ENCODE measurements around the gene ARFGEF2. TPM values are rescaled to one million over a fixed set of nuclear protein-coding genes. Genes with fewer than 3 reads are reported as not detected.

The ARFGEF2 gene
- total RNA-seq, 1 donor from 2014 or later, result 21.9 TPM

- H3K27ac ChIP-seq, result no peak overlapping the region
- intact Hi-C loops (cut with DNase I), result no loop called here
- no peak overlapping the region for H3K4me3 ChIP-seq
- TF ChIP-seq POLR2AphosphoS5 (IDR thresholded peaks at IDR 0.05; ENCODE audit: insufficient read depth in 1 of 2, low read depth in 1 of 2) (no peak), CTCF (IDR thresholded peaks at IDR 0.05) (no peak), POLR2A (IDR thresholded peaks at IDR 0.05) (no peak)
- no peaks in the 10 kb centered on the region for H3K9me3 ChIP-seq
- no peak for DNase-seq (ENCODE audit: extremely low spot score in 2 of 2)
- peaks cover 0 to 92% of the 10 kb centered on the region in 2 donors for H3K36me3 ChIP-seq
- no peaks in the 10 kb centered on the region for H3K27me3 ChIP-seq
- H3K4me1 ChIP-seq, result peaks cover 4% of the 10 kb centered on the region
Observed at GRCh38 chr20:48953653-48954052, 32.1 kb downstream of the ARFGEF2 start.

- peaks cover 0 to 81% of the 10 kb centered on the region in 2 donors for H3K36me3 ChIP-seq
- peaks cover 4% of the 10 kb centered on the region for H3K4me1 ChIP-seq
Observed at GRCh38 chr20:48956052-48956451, 34.5 kb downstream of the ARFGEF2 start.

GRCh38 chr20:48957053-48957481 lies 35.6 kb downstream of the ARFGEF2 start:
- no peaks in the 10 kb centered on the region for H3K9me3 ChIP-seq
- no peak overlapping the region for H3K4me3 ChIP-seq
- H3K36me3 ChIP-seq, result peaks cover 0 to 71% of the 10 kb centered on the region in 2 donors
- no peaks in the 10 kb centered on the region for H3K27me3 ChIP-seq
- H3K27ac ChIP-seq, result no peak overlapping the region
- no peak for DNase-seq (ENCODE audit: extremely low spot score in 2 of 2)
- H3K4me1 ChIP-seq, result peaks cover 4% of the 10 kb centered on the region
- TF ChIP-seq CTCF (IDR thresholded peaks at IDR 0.05) (no peak), POLR2A (IDR thresholded peaks at IDR 0.05) (no peak), POLR2AphosphoS5 (IDR thresholded peaks at IDR 0.05; ENCODE audit: insufficient read depth in 1 of 2, low read depth in 1 of 2) (no peak)
- intact Hi-C loops (cut with DNase I), result no loop called here

More at GRCh38 chr20:48956052-48956451, 34.5 kb downstream of the ARFGEF2 start:
- H3K9me3 ChIP-seq, result no peaks in the 10 kb centered on the region
- H3K27me3 ChIP-seq, result no peaks in the 10 kb centered on the region
- intact Hi-C loops (cut with DNase I), result no loop called here
- no peak for DNase-seq (ENCODE audit: extremely low spot score in 2 of 2)
- TF ChIP-seq POLR2AphosphoS5 (IDR thresholded peaks at IDR 0.05; ENCODE audit: insufficient read depth in 1 of 2, low read depth in 1 of 2) (no peak), CTCF (IDR thresholded peaks at IDR 0.05) (no peak), POLR2A (IDR thresholded peaks at IDR 0.05) (no peak)
- no peak overlapping the region for H3K4me3 ChIP-seq
- no peak overlapping the region for H3K27ac ChIP-seq

GRCh38 chr20:48957533-48957932 lies 36.0 kb downstream of the ARFGEF2 start:
- TF ChIP-seq CTCF (IDR thresholded peaks at IDR 0.05) (no peak), POLR2A (IDR thresholded peaks at IDR 0.05) (no peak), POLR2AphosphoS5 (IDR thresholded peaks at IDR 0.05; ENCODE audit: insufficient read depth in 1 of 2, low read depth in 1 of 2) (no peak)
- Histone ChIP-seq H3K36me3 (peaks cover 0 to 67% of the 10 kb centered on the region in 2 donors), H3K9me3 (no peaks in the 10 kb centered on the region), H3K4me1 (peaks cover 4% of the 10 kb centered on the region), H3K4me3 (no peak overlapping the region), H3K27ac (no peak overlapping the region), H3K27me3 (no peaks in the 10 kb centered on the region)
- DNase-seq (ENCODE audit: extremely low spot score in 2 of 2), result no peak
- intact Hi-C loops (cut with DNase I), result no loop called here

GRCh38 chr20:48958743-48959142 lies 37.2 kb downstream of the ARFGEF2 start:
- Histone ChIP-seq H3K4me1 (peaks cover 4% of the 10 kb centered on the region), H3K27me3 (no peaks in the 10 kb centered on the region), H3K27ac (no peak overlapping the region), H3K9me3 (no peaks in the 10 kb centered on the region), H3K4me3 (no peak overlapping the region), H3K36me3 (peaks cover 0 to 62% of the 10 kb centered on the region in 2 donors)
- TF ChIP-seq CTCF (IDR thresholded peaks at IDR 0.05) (no peak), POLR2AphosphoS5 (IDR thresholded peaks at IDR 0.05; ENCODE audit: insufficient read depth in 1 of 2, low read depth in 1 of 2) (no peak), POLR2A (IDR thresholded peaks at IDR 0.05) (no peak)
- intact Hi-C loops (cut with DNase I), result no loop called here
- DNase-seq (ENCODE audit: extremely low spot score in 2 of 2), result no peak
